GM23338 (cell line): ENCODE data around the gene JARID2. TPM values are rescaled to one million over a fixed set of nuclear protein-coding genes. Genes with fewer than 3 reads are reported as not detected.

ENCODE experiments used
- ATAC-seq: fragments of 200-7000 bp; cut with Tn5 transposase; 3 replicates; pipeline ENCODE4 v1.9.1; 2020
- DNase-seq: peaks from one replicate; pipeline ENCODE4 v3.0.0-alpha.2; 2015; ENCODE audit warnings: low spot score
- H2AFZ ChIP-seq: fragments of 200-600 bp; sonication (generic); 2 replicates; pipeline ENCODE4 v1.8.0; 2016; ENCODE audit warnings: antibody characterized with exemption, mild to moderate bottlenecking, moderate library complexity
- H3F3A ChIP-seq: fragments of 200-600 bp; sonication (generic); replicated peaks from 2 replicates; pipeline ENCODE4 v1.8.0; 2017; ENCODE audit warnings: antibody characterized with exemption, mixed run types, low read depth
- H3K27ac ChIP-seq: fragments of 200-600 bp; sonication (generic); 2 replicates; pipeline ENCODE4 v1.6.1; 2016; ENCODE audit warnings: low read depth
- H3K27me3 ChIP-seq: fragments of 200-600 bp; sonication (generic); 2 replicates; pipeline ENCODE4 v1.8.0; 2016; ENCODE audit warnings: mild to moderate bottlenecking, mixed run types, moderate library complexity; ENCODE audit not compliant: insufficient read depth
- H3K36me3 ChIP-seq: fragments of 200-600 bp; sonication (generic); 2 replicates; pipeline ENCODE4 v1.8.0; 2016; ENCODE audit warnings: mild to moderate bottlenecking; ENCODE audit not compliant: insufficient read depth
- H3K4me1 ChIP-seq: fragments of 200-600 bp; sonication (generic); 2 replicates; pipeline ENCODE4 v1.8.0; 2016; ENCODE audit warnings: mild to moderate bottlenecking, moderate library complexity; ENCODE audit not compliant: insufficient read depth
- H3K4me2 ChIP-seq: fragments of 200-600 bp; sonication (generic); 2 replicates; pipeline ENCODE4 v1.7.1; 2017; ENCODE audit warnings: mixed run types
- H3K4me3 ChIP-seq: fragments of 200-600 bp; sonication (generic); 2 replicates; pipeline ENCODE4 v1.6.1; 2016; ENCODE audit warnings: mixed run types
- H3K79me2 ChIP-seq: fragments of 200-600 bp; sonication (generic); replicated peaks from 2 replicates; pipeline ENCODE4 v1.8.0; 2017; ENCODE audit warnings: mild to moderate bottlenecking; ENCODE audit not compliant: insufficient read depth
- H3K9me2 ChIP-seq: fragments of 200-600 bp; sonication (generic); 2 replicates; pipeline ENCODE4 v1.8.0; 2017; ENCODE audit not compliant: insufficient read depth
- H4K20me1 ChIP-seq: fragments of 200-600 bp; sonication (generic); replicated peaks from 2 replicates; pipeline ENCODE4 v1.8.0; 2017; ENCODE audit warnings: mild to moderate bottlenecking; ENCODE audit not compliant: insufficient read depth
- H3K27ac Mint-ChIP-seq: 2 replicates; pipeline ENCODE4 v1.8.0; 2020; ENCODE audit warnings: inconsistent platforms, mild to moderate bottlenecking, moderate library complexity, mixed read lengths
- H3K27me3 Mint-ChIP-seq: 3 replicates; pipeline ENCODE4 v1.8.0; 2022; ENCODE audit warnings: low read depth, mild to moderate bottlenecking, moderate library complexity, mixed read lengths, inconsistent platforms; ENCODE audit not compliant: insufficient read depth, poor library complexity
- H3K36me3 Mint-ChIP-seq: 3 replicates; pipeline ENCODE4 v1.8.0; 2021; ENCODE audit warnings: low read depth, mild to moderate bottlenecking, inconsistent platforms, moderate library complexity, mixed read lengths
- H3K4me1 Mint-ChIP-seq: 3 replicates; pipeline ENCODE4 v1.8.0; 2020; ENCODE audit warnings: mild to moderate bottlenecking, inconsistent platforms, mixed read lengths
- H3K4me3 Mint-ChIP-seq: 3 replicates; pipeline ENCODE4 v1.8.0; 2021; ENCODE audit warnings: moderate library complexity, mild to moderate bottlenecking, inconsistent platforms, mixed read lengths
- H3K9me3 Mint-ChIP-seq: 3 replicates; pipeline ENCODE4 v1.8.0; 2020; ENCODE audit warnings: moderate library complexity, mild to moderate bottlenecking, inconsistent platforms, mixed read lengths
- EZH2 ChIP-seq: fragments of 200-600 bp; sonication (generic); IDR thresholded peaks from one replicate; pipeline ENCODE4 v1.8.0; 2017; ENCODE audit warnings: antibody characterized with exemption, mild to moderate bottlenecking, low read depth; ENCODE audit not compliant: unreplicated experiment
- EZH2phosphoT487 ChIP-seq: fragments of 200-600 bp; sonication (generic); IDR thresholded peaks from one replicate; pipeline ENCODE4 v1.8.1; 2018; ENCODE audit warnings: antibody characterized with exemption; ENCODE audit not compliant: unreplicated experiment
- NANOG ChIP-seq: IDR thresholded peaks from 2 replicates; pipeline ENCODE4 v1.6.1; 2016; ENCODE audit warnings: antibody characterized with exemption, borderline replicate concordance
- STAT1 ChIP-seq: IDR thresholded peaks from one replicate; pipeline ENCODE4 v1.6.1; 2016; ENCODE audit warnings: antibody characterized with exemption; ENCODE audit not compliant: unreplicated experiment
- ZNF462 ChIP-seq: fragments of 250-450 bp; sonication (Bioruptor Pico); IDR thresholded peaks from 2 replicates; pipeline ENCODE4 v1.5.0; 2020; ENCODE audit warnings: mild to moderate bottlenecking, moderate library complexity
- polyA plus RNA-seq: library from polyadenylated mRNA; unstranded; fragments of >200 nt; fragmentation: Nextera tagmentation; extraction: Ambion mirVana; gene quantifications from 2 replicates; pipeline ENCODE4 v1.2.1, GENCODE V29; 2016
- total RNA-seq: library from RNA; depleted of rRNA; stranded (reverse); fragments of >200 nt; shearing (Covaris generic); gene quantifications from 2 replicates; pipeline ENCODE4 v1.2.3, GENCODE V29; 2014

Gene JARID2
- total and polyA plus RNA-seq, 2 experiments from 2014 or later, result 92.8 to 196 TPM

- Histone ChIP-seq H3K27ac (peak overlapping the region; percentile 72; the same call in 1 of the 2 replicates), H3K4me2 (no peak overlapping the region), H3K27me3 (no peaks in the 10 kb centered on the region), H3K79me2 (peaks cover 99% of the 10 kb centered on the region), H3K36me3 (peaks cover 61% of the 10 kb centered on the region), H3K4me1 (peaks cover 11% of the 10 kb centered on the region), H3K9me2 (no peaks in the 10 kb centered on the region), H3F3A (peaks cover 45% of the 10 kb centered on the region), H2AFZ (no peak overlapping the region), H3K4me3 (no peak overlapping the region), H4K20me1 (peaks cover 72% of the 10 kb centered on the region)
- peaks cover 54% of the 10 kb centered on the region for H3K4me1 Mint-ChIP-seq
- no peak for DNase-seq
- H3K36me3 Mint-ChIP-seq, result peaks cover 100% of the 10 kb centered on the region
- 0 out of 3 replicates have a peak, but pooled peaks cover 3% of the 10 kb centered on the region for H3K9me3 Mint-ChIP-seq
- ATAC-seq, result no peak
- peaks cover 66% of the 10 kb centered on the region for H3K27me3 Mint-ChIP-seq
- no peak overlapping the region for H3K27ac Mint-ChIP-seq
- H3K4me3 Mint-ChIP-seq, result no peak overlapping the region
- no peak for TF ChIP-seq EZH2
- no peak for TF ChIP-seq ZNF462 (CRISPR knock-in tag)
- no peak for TF ChIP-seq STAT1
- no peak for TF ChIP-seq NANOG
- TF ChIP-seq EZH2phosphoT487, result no peak
Measured at GRCh38 chr6:15502446-15503345, 256.8 kb downstream of the JARID2 start.
